HL-60 (cell line): Measurements from ENCODE around the gene NOTUM.

Experiments
- CTCF ChIP-seq: IDR thresholded peaks from one replicate; pipeline ENCODE4 v1.5.1; 2011; ENCODE audit warnings: low read length, control low read depth, inconsistent platforms; ENCODE audit not compliant: insufficient read depth
- GABPA ChIP-seq: IDR thresholded peaks from 2 replicates; pipeline ENCODE4 v1.6.1; 2012; ENCODE audit warnings: low read depth
- POLR2AphosphoS5 ChIP-seq: IDR thresholded peaks from 2 replicates; pipeline ENCODE4 v1.6.1; 2012; ENCODE audit warnings: low read depth
- REST ChIP-seq: IDR thresholded peaks from 2 replicates; pipeline ENCODE4 v1.6.1; 2012; ENCODE audit warnings: low read depth; ENCODE audit not compliant: insufficient replicate concordance
- SPI1 ChIP-seq: IDR thresholded peaks from 2 replicates; pipeline ENCODE4 v1.6.1; 2012; ENCODE audit warnings: low read depth, mild to moderate bottlenecking, borderline replicate concordance

GRCh38 chr17:81956607-81957589, 4.1 kb downstream of the NOTUM start:
- TF ChIP-seq CTCF (no peak), SPI1 (no peak), POLR2AphosphoS5 (no peak), GABPA (no peak), REST (no peak)
